GM23248 (cell line): ENCODE results near the gene AUP1.

ENCODE experiments used
- EZH2 ChIP-seq: fragments of 200-600 bp; sonication (generic); IDR thresholded peaks from 2 replicates; pipeline ENCODE4 v1.6.1; 2018; ENCODE audit warnings: antibody characterized with exemption, mild to moderate bottlenecking; ENCODE audit not compliant: insufficient read depth, poor library complexity, severe bottlenecking
- EZH2phosphoT487 ChIP-seq: fragments of 200-600 bp; sonication (generic); IDR thresholded peaks from 2 replicates; pipeline ENCODE4 v1.6.1; 2018; ENCODE audit warnings: antibody characterized with exemption, moderate library complexity, mild to moderate bottlenecking, low read depth; ENCODE audit not compliant: insufficient read depth

DNA sequence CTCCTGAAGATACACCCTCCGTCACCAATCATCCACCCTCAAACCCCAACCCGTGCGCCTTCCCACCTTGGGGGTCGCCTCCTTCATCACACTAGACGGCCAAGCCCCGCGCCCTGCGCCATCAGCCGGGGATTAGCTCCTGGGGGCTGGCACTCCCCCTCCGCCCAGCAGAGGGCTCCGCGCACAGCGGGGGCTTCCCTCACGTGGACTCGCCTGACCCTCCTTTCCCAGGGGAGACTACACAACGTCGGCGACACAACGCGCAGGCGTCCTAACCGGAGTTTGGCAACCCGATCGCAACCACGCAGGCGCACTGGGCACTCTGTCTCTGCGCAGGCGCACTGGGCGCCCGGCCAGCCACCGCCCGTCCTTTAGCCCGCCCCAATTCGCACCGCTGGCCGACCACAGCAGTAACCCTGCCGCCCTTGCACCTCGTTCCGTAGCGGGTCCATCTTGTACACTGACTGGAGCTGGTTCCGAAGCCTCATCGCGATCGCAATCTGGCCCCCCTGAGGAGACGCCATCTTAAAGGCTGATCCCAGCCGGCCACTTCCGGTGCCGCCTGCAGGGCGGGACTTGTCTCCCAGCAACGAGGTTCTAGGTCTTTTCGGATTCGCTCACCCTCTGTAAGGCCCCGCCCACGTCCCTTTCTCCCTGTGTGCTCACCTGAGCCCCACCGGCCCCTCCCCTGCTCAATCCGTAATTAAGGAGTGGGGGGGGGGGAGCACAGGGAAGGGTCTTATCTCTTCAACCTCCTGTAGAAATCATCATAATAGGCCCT, 22.2 kb downstream of the AUP1 start, which contains the start of gene PCGF1:
- TF ChIP-seq EZH2 (no peak), EZH2phosphoT487 (no peak)
